Left ventricle myocardium inferior (tissue), 1 donor: ENCODE measurements around the gene KRT85. TPM values are rescaled to one million over a fixed set of nuclear protein-coding genes. Genes with fewer than 3 reads are reported as not detected.

Experiments
- DNase-seq: peaks from one replicate; pipeline ENCODE4 v3.0.0-alpha.2; 2020
- H3K27ac ChIP-seq: fragments of 200-600 bp; replicated peaks from 2 replicates; pipeline ENCODE4 v1.8.0; 2021
- H3K27me3 ChIP-seq: fragments of 200-600 bp; 2 replicates; pipeline ENCODE4 v1.8.0; 2021; ENCODE audit warnings: low read depth
- H3K36me3 ChIP-seq: fragments of 200-600 bp; 2 replicates; pipeline ENCODE4 v1.8.0; 2021
- H3K4me1 ChIP-seq: fragments of 200-600 bp; 2 replicates; pipeline ENCODE4 v1.8.0; 2021
- H3K4me3 ChIP-seq: fragments of 200-600 bp; 2 replicates; pipeline ENCODE4 v1.8.0; 2021; ENCODE audit warnings: mild to moderate bottlenecking, moderate library complexity
- H3K9me3 ChIP-seq: fragments of 200-600 bp; replicated peaks from 2 replicates; pipeline ENCODE4 v1.8.0; 2021
- CTCF ChIP-seq: fragments of 200-600 bp; IDR thresholded peaks from 2 replicates; pipeline ENCODE4 v1.8.0; 2021; ENCODE audit warnings: antibody characterized with exemption, mild to moderate bottlenecking, borderline replicate concordance
- intact Hi-C: fragments of 100-400 bp; cut with micrococcal nuclease; formaldehyde crosslinking; loops from one replicate; pipeline ENCODE4 v1.11.0; 2022
- total RNA-seq: library from RNA; stranded (reverse); fragmentation: NEBNext Ultra II Directional; extraction: Animal tissue kit (Norgen Biotek cat#: 25700); gene quantifications from one replicate; pipeline ENCODE4 v1.2.1, GENCODE V29; 2021
- donor health status: DM: no; HTN: yes; CAD: no; lungs with severe emphysema.

Gene KRT85
- total RNA-seq, 1 donor from 2014 or later, result not detected

DNA sequence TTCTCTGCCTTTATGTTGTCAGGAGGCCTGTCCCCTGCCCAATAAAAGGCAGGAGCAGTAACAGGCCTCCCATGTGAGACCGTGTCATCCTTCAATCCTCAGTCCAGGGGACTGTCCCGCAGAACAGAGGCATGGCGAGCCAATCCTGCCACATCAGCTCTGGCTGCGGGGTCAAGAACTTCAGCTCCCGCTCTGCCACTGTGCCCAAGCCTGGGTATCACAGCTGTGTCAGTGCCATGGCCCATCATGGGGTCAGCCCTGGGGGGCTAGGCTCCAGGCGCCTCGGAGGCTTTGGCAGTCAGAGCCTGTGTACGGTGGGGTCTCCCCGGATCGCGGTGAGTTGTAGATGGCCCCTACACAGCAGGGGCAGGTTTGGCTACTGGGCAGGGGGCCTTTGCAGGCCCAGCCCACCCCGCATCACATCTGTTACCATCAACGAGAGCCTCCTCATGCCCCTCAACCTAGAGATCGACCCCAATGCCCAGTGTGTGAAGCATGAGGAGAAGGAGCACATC is 26.2 kb downstream of the KRT85 start:
- no peak for TF ChIP-seq CTCF
- intact Hi-C loops, result no loop called here
- Histone ChIP-seq H3K4me3 (no peak overlapping the region), H3K27ac (no peak overlapping the region), H3K9me3 (peaks cover 32% of the 10 kb centered on the region), H3K36me3 (no peaks in the 10 kb centered on the region), H3K4me1 (peaks cover 4% of the 10 kb centered on the region), H3K27me3 (peaks cover 36% of the 10 kb centered on the region)
- no peak for DNase-seq

DNA sequence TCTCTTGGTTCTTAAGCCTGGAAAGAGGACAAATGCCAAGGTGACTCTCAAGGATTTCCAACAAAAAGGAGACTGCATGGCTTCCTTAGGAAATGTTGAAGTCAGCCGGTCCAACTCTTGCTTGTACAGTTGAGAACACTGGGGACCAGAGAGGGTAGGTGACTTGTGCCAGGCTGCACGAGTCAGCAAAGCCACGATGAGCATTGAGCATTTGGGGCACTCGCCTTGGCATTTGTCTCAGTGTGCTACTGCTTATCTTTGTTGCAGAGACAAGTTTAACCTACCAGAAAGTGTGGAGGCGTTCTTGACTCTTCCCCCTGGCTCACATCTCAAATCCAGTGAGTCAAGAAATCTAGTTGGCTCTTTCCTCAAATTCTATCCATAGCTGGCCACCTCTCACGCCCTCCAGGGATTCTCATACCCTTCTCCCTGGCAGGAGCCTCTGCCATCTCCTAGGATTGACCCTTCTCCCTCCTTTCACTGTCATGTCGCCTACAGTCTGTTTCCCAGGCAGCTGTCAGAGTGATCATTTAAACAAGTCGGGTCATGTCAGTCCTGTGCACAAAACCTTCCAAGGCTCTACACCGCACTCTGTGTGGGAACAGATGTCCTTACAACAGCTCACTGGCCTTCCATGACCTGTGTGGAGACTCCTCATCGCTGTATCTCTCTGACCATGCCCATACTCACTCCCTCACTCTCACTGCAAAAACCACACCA is 28.9 kb downstream of the KRT85 start:
- Histone ChIP-seq H3K4me1 (no peaks in the 10 kb centered on the region), H3K27me3 (peaks cover 49% of the 10 kb centered on the region), H3K4me3 (no peak overlapping the region), H3K36me3 (no peaks in the 10 kb centered on the region), H3K27ac (no peak overlapping the region), H3K9me3 (peaks cover 34% of the 10 kb centered on the region)
- DNase-seq, result no peak
- intact Hi-C loops, result no loop called here
- TF ChIP-seq CTCF, result no peak

DNA sequence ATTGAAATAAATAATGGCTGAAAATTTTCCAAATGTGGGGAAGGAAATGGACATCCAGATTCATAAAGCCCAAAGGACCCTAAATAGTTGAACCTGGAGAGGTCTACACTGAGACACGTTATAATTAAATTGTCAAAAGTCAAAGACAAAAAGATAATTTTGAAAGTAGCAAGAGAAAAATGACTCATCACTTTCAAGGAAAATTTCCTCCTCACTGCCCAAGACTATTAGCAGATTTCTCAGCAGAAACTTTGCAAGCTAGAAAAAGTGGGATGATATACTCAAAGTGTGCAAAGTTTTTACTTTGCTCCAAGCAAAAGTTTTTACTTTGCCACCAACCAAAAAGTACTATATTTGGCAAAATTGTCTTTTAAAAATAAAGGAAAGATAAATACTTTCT is 30.2 kb downstream of the KRT85 start:
- Histone ChIP-seq H3K36me3 (no peaks in the 10 kb centered on the region), H3K4me1 (no peaks in the 10 kb centered on the region), H3K9me3 (peaks cover 29% of the 10 kb centered on the region), H3K27me3 (peaks cover 52% of the 10 kb centered on the region), H3K4me3 (no peak overlapping the region), H3K27ac (no peak overlapping the region)
- TF ChIP-seq CTCF, result no peak
- intact Hi-C loops, result no loop called here
- DNase-seq, result no peak

GRCh38 chr12:52336641-52337040 is 30.6 kb downstream of the KRT85 start:
- Histone ChIP-seq H3K9me3 (peaks cover 29% of the 10 kb centered on the region), H3K36me3 (no peaks in the 10 kb centered on the region), H3K27me3 (peaks cover 51% of the 10 kb centered on the region), H3K4me3 (no peak overlapping the region), H3K4me1 (no peaks in the 10 kb centered on the region), H3K27ac (no peak overlapping the region)
- DNase-seq, result no peak
- intact Hi-C loops, result no loop called here
- TF ChIP-seq CTCF, result no peak

DNA sequence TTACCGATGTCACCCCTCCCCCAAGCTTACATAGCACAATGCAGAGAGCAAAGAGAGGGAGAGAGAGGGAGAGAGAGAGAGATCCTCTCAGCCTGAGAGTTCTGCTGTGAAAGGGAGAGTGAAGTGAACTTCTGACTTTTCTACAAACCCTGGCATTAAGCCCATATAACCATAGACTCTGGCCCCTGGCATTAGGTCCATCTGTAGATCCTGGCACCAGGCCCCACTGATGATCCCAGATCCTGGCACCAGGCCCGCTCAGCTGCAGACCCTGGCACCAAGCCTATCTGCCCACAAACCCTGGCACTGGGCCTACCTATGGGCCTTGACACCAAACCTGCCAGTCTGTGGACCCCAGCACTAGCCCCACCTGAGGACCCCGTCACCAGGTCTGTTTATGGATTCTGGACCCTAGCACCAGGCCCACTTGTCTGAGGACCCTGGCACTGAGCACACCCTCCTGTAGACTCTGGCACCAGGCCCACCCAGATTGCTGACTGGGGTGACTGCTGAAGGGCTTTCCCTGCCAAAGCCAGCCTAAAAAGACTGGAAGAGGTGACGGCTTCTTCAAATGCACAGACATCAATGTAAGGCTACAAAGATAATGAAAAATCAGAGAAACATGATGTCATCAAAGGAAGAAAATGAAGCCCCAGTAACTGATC is 31.6 kb downstream of the KRT85 start:
- Histone ChIP-seq H3K36me3 (no peaks in the 10 kb centered on the region), H3K27ac (no peak overlapping the region), H3K4me1 (no peaks in the 10 kb centered on the region), H3K9me3 (peaks cover 29% of the 10 kb centered on the region), H3K27me3 (peaks cover 42% of the 10 kb centered on the region), H3K4me3 (no peak overlapping the region)
- DNase-seq, result no peak
- TF ChIP-seq CTCF, result no peak
- intact Hi-C loops, result no loop called here
